Sigmoid colon (tissue), 7 donors: ENCODE results near the gene GRIK5. TPM values are rescaled to one million over a fixed set of nuclear protein-coding genes. Genes with fewer than 3 reads are reported as not detected.
"Not testable (repeated sequence)": the region's sequence is repeated elsewhere in the genome, so short reads cannot be mapped to it uniquely, and the experiment has no call there.

ENCODE experiments used
- DNase-seq: peaks from one replicate; pipeline ENCODE4 v3.0.0-alpha.2; 2019
- H3K27ac ChIP-seq, 4 donors: fragments of 200-600 bp; sonication (generic); one replicate each; pipeline ENCODE4 v1.5.1; 2016 to 2019; ENCODE audit warnings: mild to moderate bottlenecking in 1 of 4
- H3K27me3 ChIP-seq, 3 donors: fragments of 200-600 bp; sonication (generic); one replicate each; pipeline ENCODE4 v1.5.1; 2019; ENCODE audit warnings: mild to moderate bottlenecking in 1 of 3
- H3K36me3 ChIP-seq, 4 donors: fragments of 200-600 bp; sonication (generic); one replicate each; pipeline ENCODE4 v1.5.1; 2016 to 2019
- H3K4me1 ChIP-seq, 4 donors: fragments of 200-600 bp; sonication (generic); one replicate each; pipeline ENCODE4 v1.5.1; 2017 to 2019
- H3K4me3 ChIP-seq, 4 donors: fragments of 200-600 bp; sonication (generic); one replicate each; pipeline ENCODE4 v1.5.1; 2017 to 2019; ENCODE audit warnings: mild to moderate bottlenecking in 2 of 4, moderate library complexity in 1 of 4
- H3K9me3 ChIP-seq, 4 donors: fragments of 200-600 bp in 3 of 4; sonication (generic) in 3 of 4; one replicate each; pipeline versions ENCODE4 v1.5.1 to v1.6.1; 2013 to 2019
- CTCF ChIP-seq, 4 experiments: fragments of 450-650 bp in 3 of 4; fragments of 200-600 bp in 1 of 4; IDR thresholded peaks; one replicate each; pipeline ENCODE4 v1.5.1; 2016 to 2019; ENCODE audit warnings: antibody characterized with exemption in 4 of 4, mild to moderate bottlenecking in 3 of 4, moderate library complexity in 2 of 4
- EP300 ChIP-seq, 4 donors: sonication (generic); formaldehyde crosslinking; IDR thresholded peaks; one replicate each; pipeline ENCODE4 v1.6.1; 2017; ENCODE audit warnings: antibody characterized with exemption in 4 of 4
- POLR2A ChIP-seq, 2 donors: fragments of 450-650 bp; IDR thresholded peaks; one replicate each; pipeline ENCODE4 v1.6.1; 2016; ENCODE audit warnings: antibody characterized with exemption in 2 of 2, mild to moderate bottlenecking in 2 of 2, moderate library complexity in 2 of 2
- POLR2AphosphoS5 ChIP-seq, 4 donors: sonication (generic); formaldehyde crosslinking; IDR thresholded peaks; one replicate each; pipeline ENCODE4 v1.6.1; 2017; ENCODE audit warnings: antibody characterized with exemption in 4 of 4
- WGBS, 2 donors: extraction: QIAGEN DNeasy Blood & Tissue Kit; methylation state at CpG; one replicate each; pipeline ENCODE4 v1.1.7; 2013; 5-methylcytosine and 5-hydroxymethylcytosine counted together
- intact Hi-C: fragments of 100-400 bp; cut with DNase I; formaldehyde crosslinking; loops from one replicate; pipeline ENCODE4 v1.15.1; 2023
- polyA plus RNA-seq, 3 donors: library from polyadenylated mRNA; stranded (reverse); fragments of 200-250 nt; gene quantifications; one replicate each; pipeline ENCODE4 v1.2.3, GENCODE V29; 2013
- total RNA-seq, 4 donors: library from RNA; depleted of rRNA; stranded (reverse); fragments of >200 nt; gene quantifications; one replicate each; pipeline ENCODE4 v1.1.0, GENCODE V29; 2016
- donor health status: healthy with polysubstance abuse.
- donor health status: Bipolar disorder and iron deficiency.
- donor health status: healthy.

GRIK5 gene
- total and polyA plus RNA-seq, 7 donors: under 0.01 to 23.3 (median 10.3) TPM; not detected in 1

GRCh38 chr19:42102877-42103276, 32.9 kb upstream of the GRIK5 start:
- 90 to 95% methylated on average over 2 of the region's 2 CpGs for WGBS, 2 donors

GRCh38 chr19:42100241-42100640, 30.2 kb upstream of the GRIK5 start:
- WGBS, 2 donors: 89 to 96% methylated on average over 10 of the region's 10 CpGs
- H3K36me3 ChIP-seq, H3K27ac ChIP-seq, H3K27me3 ChIP-seq, H3K4me3 ChIP-seq, H3K9me3 ChIP-seq, intact Hi-C loops, DNase-seq: not testable (repeated sequence)
- peaks cover 0 to 14% (median 14%) of the 10 kb centered on the region in 4 donors for H3K4me1 ChIP-seq

More at GRCh38 chr19:42102877-42103276, 32.9 kb upstream of the GRIK5 start:
- TF ChIP-seq POLR2AphosphoS5 (IDR thresholded peaks at IDR 0.05): no peak
- TF ChIP-seq CTCF (IDR thresholded peaks at IDR 0.05): no peak
- no peak for TF ChIP-seq POLR2A (IDR thresholded peaks at IDR 0.05)
- Histone ChIP-seq H3K9me3 (no peaks in the 10 kb centered on the region), H3K27ac (no peak overlapping the region), H3K4me1 (no peaks in the 10 kb centered on the region), H3K4me3 (no peak overlapping the region), H3K36me3 (no peaks in the 10 kb centered on the region), H3K27me3 (peaks cover 0 to 21% (median 0%) of the 10 kb centered on the region in 3 donors)
- no peak for DNase-seq
- intact Hi-C loops: no loop called here

- Histone ChIP-seq H3K4me1 (peaks cover 0 to 22% (median 20%) of the 10 kb centered on the region in 4 donors), H3K4me3 (no peak overlapping the region), H3K27ac (no peak overlapping the region), H3K9me3 (no peaks in the 10 kb centered on the region), H3K36me3 (no peaks in the 10 kb centered on the region), H3K27me3 (no peaks in the 10 kb centered on the region)
- TF ChIP-seq POLR2A (IDR thresholded peaks at IDR 0.05) (no peak), EP300 (IDR thresholded peaks at IDR 0.05) (no peak), POLR2AphosphoS5 (IDR thresholded peaks at IDR 0.05) (no peak), CTCF (IDR thresholded peaks at IDR 0.05) (no peak)
- WGBS, 2 donors: 75 to 85% methylated on average over 6 of the region's 6 CpGs
- intact Hi-C loops: no loop called here
- DNase-seq: no peak
Measured at GRCh38 chr19:42099336-42099925, 29.4 kb upstream of the GRIK5 start.

GRCh38 chr19:42098781-42099180, 28.8 kb upstream of the GRIK5 start:
- intact Hi-C loops: no loop called here
- Histone ChIP-seq H3K27me3 (no peaks in the 10 kb centered on the region), H3K4me3 (no peak overlapping the region), H3K36me3 (no peaks in the 10 kb centered on the region), H3K27ac (no peak overlapping the region), H3K4me1 (peaks cover 0 to 28% (median 23%) of the 10 kb centered on the region in 4 donors), H3K9me3 (no peaks in the 10 kb centered on the region)
- TF ChIP-seq CTCF (IDR thresholded peaks at IDR 0.05) (no peak), EP300 (IDR thresholded peaks at IDR 0.05) (no peak), POLR2AphosphoS5 (IDR thresholded peaks at IDR 0.05) (no peak), POLR2A (IDR thresholded peaks at IDR 0.05) (no peak)
- WGBS, 2 donors: 89 to 95% methylated on average over 6 of the region's 6 CpGs
- no peak for DNase-seq

- H3K36me3 ChIP-seq: no peaks in the 10 kb centered on the region
- no peaks in the 10 kb centered on the region for H3K9me3 ChIP-seq
- H3K4me1 ChIP-seq: peaks cover 0 to 30% (median 23%) of the 10 kb centered on the region in 4 donors
- TF ChIP-seq CTCF (IDR thresholded peaks at IDR 0.05) (no peak), POLR2AphosphoS5 (IDR thresholded peaks at IDR 0.05) (no peak), POLR2A (IDR thresholded peaks at IDR 0.05) (no peak)
- H3K4me3 ChIP-seq: no peak overlapping the region
- no peak for DNase-seq
- no peak overlapping the region for H3K27ac ChIP-seq
- WGBS, 2 donors: 75 to 92% methylated on average over 5 of the region's 5 CpGs
- H3K27me3 ChIP-seq: no peaks in the 10 kb centered on the region
- intact Hi-C loops: no loop called here
Measured at GRCh38 chr19:42097461-42097860, 27.5 kb upstream of the GRIK5 start.
